Measurements from ENCODE around the gene CLDN3. TPM values are rescaled to one million over a fixed set of nuclear protein-coding genes. Genes with fewer than 3 reads are reported as not detected.
A peak's percentile ranks its signal among the peaks of the same experiment; 100 is the strongest.

The CLDN3 gene
- total RNA-seq, 1 experiment from 2014 or later = 21.0 TPM

- no peaks in the 10 kb centered on the region for H3K9me3 ChIP-seq
- no peak overlapping the region for H3K4me3 ChIP-seq (ENCODE audit: low read depth, low read length)
- DNase-seq = no peak
- no peaks in the 10 kb centered on the region for H3K27me3 Mint-ChIP-seq (ENCODE audit: insufficient read depth, unreplicated experiment)
- H3K9me3 Mint-ChIP-seq (ENCODE audit: unreplicated experiment) = no peaks in the 10 kb centered on the region
- H3K4me1 ChIP-seq = peaks cover 7% of the 10 kb centered on the region; the same call in 1 of the 2 replicates
- H3K36me3 ChIP-seq (ENCODE audit: control insufficient read depth, insufficient read depth, low read length) = no peaks in the 10 kb centered on the region
- TF ChIP-seq CTCF (IDR thresholded peaks at IDR 0.05; ENCODE audit: insufficient read depth in 1 of 2, low read depth in 1 of 2, low read length in 1 of 2, severe bottlenecking in 1 of 2, unreplicated experiment in 1 of 2) = no peak
- ChIA-PET CTCF (no interaction called here), POLR2A (no interaction called here)
- no TSS peak for BruUV-seq (replicated peaks)
- H3K27me3 ChIP-seq (replicated peaks; ENCODE audit: control insufficient read depth, insufficient read depth, low read length) = no peaks in the 10 kb centered on the region
- H3K4me3 Mint-ChIP-seq (ENCODE audit: unreplicated experiment) = no peak overlapping the region
- H3K4me1 Mint-ChIP-seq (ENCODE audit: low read depth, unreplicated experiment) = peaks cover 8% of the 10 kb centered on the region
- H3K27ac Mint-ChIP-seq (ENCODE audit: unreplicated experiment) = no peak overlapping the region
- H3K36me3 Mint-ChIP-seq (ENCODE audit: insufficient read depth, unreplicated experiment) = no peaks in the 10 kb centered on the region
- intact Hi-C loops (cut with micrococcal nuclease; ENCODE audit: unreplicated experiment) = no loop called here
Measured at GRCh38 chr7:73761854-73762658, 8.0 kb downstream of the CLDN3 start.

DNA sequence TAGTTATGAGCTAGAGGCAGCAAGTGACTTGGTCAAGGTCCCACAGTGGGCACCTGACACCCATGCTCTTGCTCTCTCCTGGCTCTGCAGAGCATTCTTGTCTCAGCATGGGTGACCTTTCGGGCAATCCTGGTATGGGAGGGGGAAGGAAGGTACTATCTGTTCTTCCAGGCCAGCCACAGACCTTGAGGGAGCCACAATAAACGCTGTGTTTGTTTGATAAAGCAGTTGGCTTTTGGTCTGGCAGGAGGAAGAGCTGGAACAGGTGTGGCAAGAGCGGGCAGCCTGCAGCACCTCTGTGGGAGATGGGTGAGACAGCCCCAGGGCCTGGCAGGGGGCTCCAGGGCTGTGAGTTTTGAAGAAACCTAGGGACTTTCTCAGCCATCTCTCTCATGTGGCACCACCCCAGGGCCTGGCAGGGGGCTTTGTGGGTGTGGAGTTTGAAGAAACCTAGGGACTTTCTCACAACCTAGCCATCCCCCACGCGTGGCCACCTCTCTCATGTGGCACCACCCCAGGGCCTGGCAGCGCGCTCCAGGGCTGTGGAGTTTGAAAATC lies 11.4 kb downstream of the CLDN3 start:
- no peaks in the 10 kb centered on the region for H3K9me3 Mint-ChIP-seq (ENCODE audit: unreplicated experiment)
- Histone ChIP-seq H3K36me3 (ENCODE audit: control insufficient read depth, insufficient read depth, low read length) (no peaks in the 10 kb centered on the region), H3K9me3 (no peaks in the 10 kb centered on the region), H3K27me3 (replicated peaks; ENCODE audit: control insufficient read depth, insufficient read depth, low read length) (no peaks in the 10 kb centered on the region), H3K4me3 (ENCODE audit: low read depth, low read length) (no peak overlapping the region), H3K4me1 (peaks cover 7% of the 10 kb centered on the region; the same call in 1 of the 2 replicates)
- no peak for DNase-seq
- no peak overlapping the region for H3K4me3 Mint-ChIP-seq (ENCODE audit: unreplicated experiment)
- POLR2A ChIA-PET = no interaction called here
- BruUV-seq (replicated peaks) = no TSS peak
- H3K27me3 Mint-ChIP-seq (ENCODE audit: insufficient read depth, unreplicated experiment) = no peaks in the 10 kb centered on the region
- CTCF ChIA-PET = no interaction called here
- H3K36me3 Mint-ChIP-seq (ENCODE audit: insufficient read depth, unreplicated experiment) = no peaks in the 10 kb centered on the region
- no peak overlapping the region for H3K27ac Mint-ChIP-seq (ENCODE audit: unreplicated experiment)
- TF ChIP-seq CTCF (IDR thresholded peaks at IDR 0.05; ENCODE audit: insufficient read depth in 1 of 2, low read depth in 1 of 2, low read length in 1 of 2, severe bottlenecking in 1 of 2, unreplicated experiment in 1 of 2) = no peak
- H3K4me1 Mint-ChIP-seq (ENCODE audit: low read depth, unreplicated experiment) = peaks cover 8% of the 10 kb centered on the region
- intact Hi-C loops (cut with micrococcal nuclease; ENCODE audit: unreplicated experiment) = no loop called here

- Histone ChIP-seq H3K9me3 (no peaks in the 10 kb centered on the region), H3K27me3 (replicated peaks; ENCODE audit: control insufficient read depth, insufficient read depth, low read length) (no peaks in the 10 kb centered on the region), H3K4me3 (ENCODE audit: low read depth, low read length) (no peak overlapping the region), H3K4me1 (0 out of 2 replicates have a peak, but pooled peaks cover 3% of the 10 kb centered on the region), H3K36me3 (ENCODE audit: control insufficient read depth, insufficient read depth, low read length) (no peaks in the 10 kb centered on the region)
- DNase-seq = no peak
- Mint-ChIP-seq H3K36me3 (ENCODE audit: insufficient read depth, unreplicated experiment) (peaks cover 6% of the 10 kb centered on the region), H3K9me3 (ENCODE audit: unreplicated experiment) (peaks cover 9% of the 10 kb centered on the region), H3K27ac (ENCODE audit: unreplicated experiment) (peak overlapping the region; percentile 66), H3K4me3 (ENCODE audit: unreplicated experiment) (no peak overlapping the region), H3K4me1 (ENCODE audit: low read depth, unreplicated experiment) (peaks cover 18% of the 10 kb centered on the region), H3K27me3 (ENCODE audit: insufficient read depth, unreplicated experiment) (no peaks in the 10 kb centered on the region)
- BruUV-seq (replicated peaks) = no TSS peak
- POLR2A ChIA-PET = interaction anchor here (1.4 kb wide), 1 partner anchor 11 kb away, joined by 4 read pairs; the partner anchor contains the start of gene ABHD11
- no peak for TF ChIP-seq CTCF (IDR thresholded peaks at IDR 0.05; ENCODE audit: insufficient read depth in 1 of 2, low read depth in 1 of 2, low read length in 1 of 2, severe bottlenecking in 1 of 2, unreplicated experiment in 1 of 2)
- CTCF ChIA-PET = no interaction called here
- intact Hi-C loops (cut with micrococcal nuclease; ENCODE audit: unreplicated experiment) = no loop called here
Measured at GRCh38 chr7:73749931-73750776, 19.9 kb downstream of the CLDN3 start.
